ENCODE data around the gene BACE1-AS. TPM values are rescaled to one million over a fixed set of nuclear protein-coding genes. Genes with fewer than 3 reads are reported as not detected.

BACE1-AS gene
- 4.6 TPM for polyA plus RNA-seq (2013)

GRCh38 chr11:117290809-117291396, at the start of gene BACE1-AS:
Gene BACE1-AS (plus strand): TSS chr11:117291346.
- CTCF ChIA-PET = no interaction called here
- 97% methylated on average over 5 of the region's 8 CpGs for WGBS (ENCODE audit: insufficient coverage)
- H3K4me1 ChIP-seq (ENCODE audit: control extremely low read depth in 1 of 4, control insufficient read depth in 4 of 4, insufficient read depth in 4 of 4, low read length in 3 of 4) = no peaks in the 10 kb centered on the region
- DNase-seq = no peak
- H3K27ac ChIP-seq (ENCODE audit: insufficient read depth in 1 of 2, low read depth in 1 of 2, low read length in 2 of 2, poor library complexity in 1 of 2, severe bottlenecking in 2 of 2) = no peak within 1 kb of the TSS
- no peaks in the 10 kb centered on the region for H3K27me3 ChIP-seq (replicated peaks in 2 of 5; ENCODE audit: control insufficient read depth in 4 of 5, insufficient read depth in 5 of 5, low read length in 4 of 5)
- H3K4me3 ChIP-seq (ENCODE audit: control insufficient read depth in 1 of 7, extremely low read depth in 1 of 7, insufficient read depth in 4 of 7, low read depth in 2 of 7, low read length in 6 of 7) = no peak within 1 kb of the TSS
- POLR2A ChIA-PET = no interaction called here
- peaks cover 8 to 57% (median 48%) of the 10 kb centered on the region in 4 experiments for H3K36me3 ChIP-seq (ENCODE audit: control insufficient read depth in 4 of 4, insufficient read depth in 4 of 4, low read length in 3 of 4)
- no peaks in the 10 kb centered on the region for H3K9me3 ChIP-seq (ENCODE audit: control extremely low read depth in 1 of 5, control insufficient read depth in 4 of 5, insufficient read depth in 2 of 5, low read depth in 1 of 5, low read length in 4 of 5)

GRCh38 chr11:117248341-117248740, 42.8 kb upstream of the BACE1-AS start:
- Histone ChIP-seq H3K27ac (ENCODE audit: insufficient read depth in 1 of 2, low read depth in 1 of 2, low read length in 2 of 2, poor library complexity in 1 of 2, severe bottlenecking in 2 of 2) (no peak overlapping the region), H3K4me3 (ENCODE audit: control insufficient read depth in 1 of 7, extremely low read depth in 1 of 7, insufficient read depth in 4 of 7, low read depth in 2 of 7, low read length in 6 of 7) (no peak overlapping the region), H3K4me1 (ENCODE audit: control extremely low read depth in 1 of 4, control insufficient read depth in 4 of 4, insufficient read depth in 4 of 4, low read length in 3 of 4) (no peaks in the 10 kb centered on the region), H3K27me3 (replicated peaks in 2 of 5; ENCODE audit: control insufficient read depth in 4 of 5, insufficient read depth in 5 of 5, low read length in 4 of 5) (no peaks in the 10 kb centered on the region), H3K36me3 (ENCODE audit: control insufficient read depth in 4 of 4, insufficient read depth in 4 of 4, low read length in 3 of 4) (peaks cover 11 to 68% (median 28%) of the 10 kb centered on the region in 4 experiments), H3K9me3 (ENCODE audit: control extremely low read depth in 1 of 5, control insufficient read depth in 4 of 5, insufficient read depth in 2 of 5, low read depth in 1 of 5, low read length in 4 of 5) (no peaks in the 10 kb centered on the region)
- POLR2A ChIA-PET = no interaction called here
- WGBS (ENCODE audit: insufficient coverage) = 100% methylated on average over 1 of the region's 4 CpGs
- DNase-seq = no peak
- CTCF ChIA-PET = no interaction called here

GRCh38 chr11:117249571-117249970, 41.6 kb upstream of the BACE1-AS start:
- H3K27ac ChIP-seq (ENCODE audit: insufficient read depth in 1 of 2, low read depth in 1 of 2, low read length in 2 of 2, poor library complexity in 1 of 2, severe bottlenecking in 2 of 2) = no peak overlapping the region
- H3K36me3 ChIP-seq (ENCODE audit: control insufficient read depth in 4 of 4, insufficient read depth in 4 of 4, low read length in 3 of 4) = peaks cover 7 to 69% (median 25%) of the 10 kb centered on the region in 4 experiments
- H3K4me3 ChIP-seq (ENCODE audit: control insufficient read depth in 1 of 7, extremely low read depth in 1 of 7, insufficient read depth in 4 of 7, low read depth in 2 of 7, low read length in 6 of 7) = no peak overlapping the region
- 100% methylated on average over 3 of the region's 4 CpGs for WGBS (ENCODE audit: insufficient coverage)
- DNase-seq = no peak
- CTCF ChIA-PET = no interaction called here
- no peaks in the 10 kb centered on the region for H3K4me1 ChIP-seq (ENCODE audit: control extremely low read depth in 1 of 4, control insufficient read depth in 4 of 4, insufficient read depth in 4 of 4, low read length in 3 of 4)
- POLR2A ChIA-PET = no interaction called here
- no peaks in the 10 kb centered on the region for H3K9me3 ChIP-seq (ENCODE audit: control extremely low read depth in 1 of 5, control insufficient read depth in 4 of 5, insufficient read depth in 2 of 5, low read depth in 1 of 5, low read length in 4 of 5)
- no peaks in the 10 kb centered on the region for H3K27me3 ChIP-seq (replicated peaks in 2 of 5; ENCODE audit: control insufficient read depth in 4 of 5, insufficient read depth in 5 of 5, low read length in 4 of 5)

- no peak for DNase-seq
- Histone ChIP-seq H3K4me1 (ENCODE audit: control extremely low read depth in 1 of 4, control insufficient read depth in 4 of 4, insufficient read depth in 4 of 4, low read length in 3 of 4) (no peaks in the 10 kb centered on the region), H3K36me3 (ENCODE audit: control insufficient read depth in 4 of 4, insufficient read depth in 4 of 4, low read length in 3 of 4) (peaks cover 4 to 63% (median 21%) of the 10 kb centered on the region in 4 experiments), H3K27me3 (replicated peaks in 2 of 5; ENCODE audit: control insufficient read depth in 4 of 5, insufficient read depth in 5 of 5, low read length in 4 of 5) (no peaks in the 10 kb centered on the region), H3K27ac (ENCODE audit: insufficient read depth in 1 of 2, low read depth in 1 of 2, low read length in 2 of 2, poor library complexity in 1 of 2, severe bottlenecking in 2 of 2) (no peak overlapping the region), H3K9me3 (ENCODE audit: control extremely low read depth in 1 of 5, control insufficient read depth in 4 of 5, insufficient read depth in 2 of 5, low read depth in 1 of 5, low read length in 4 of 5) (no peaks in the 10 kb centered on the region), H3K4me3 (ENCODE audit: control insufficient read depth in 1 of 7, extremely low read depth in 1 of 7, insufficient read depth in 4 of 7, low read depth in 2 of 7, low read length in 6 of 7) (no peak overlapping the region)
- POLR2A ChIA-PET = no interaction called here
- WGBS (ENCODE audit: insufficient coverage) = 95% methylated on average over 3 of the region's 10 CpGs
- CTCF ChIA-PET = no interaction called here
Measured at GRCh38 chr11:117251506-117251905, 39.6 kb upstream of the BACE1-AS start.

GRCh38 chr11:117255966-117256365, 35.2 kb upstream of the BACE1-AS start:
- Histone ChIP-seq H3K36me3 (ENCODE audit: control insufficient read depth in 4 of 4, insufficient read depth in 4 of 4, low read length in 3 of 4) (peaks cover 7 to 41% (median 11%) of the 10 kb centered on the region in 4 experiments), H3K27me3 (replicated peaks in 2 of 5; ENCODE audit: control insufficient read depth in 4 of 5, insufficient read depth in 5 of 5, low read length in 4 of 5) (no peaks in the 10 kb centered on the region), H3K9me3 (ENCODE audit: control extremely low read depth in 1 of 5, control insufficient read depth in 4 of 5, insufficient read depth in 2 of 5, low read depth in 1 of 5, low read length in 4 of 5) (no peaks in the 10 kb centered on the region), H3K4me1 (ENCODE audit: control extremely low read depth in 1 of 4, control insufficient read depth in 4 of 4, insufficient read depth in 4 of 4, low read length in 3 of 4) (no peaks in the 10 kb centered on the region), H3K4me3 (ENCODE audit: control insufficient read depth in 1 of 7, extremely low read depth in 1 of 7, insufficient read depth in 4 of 7, low read depth in 2 of 7, low read length in 6 of 7) (no peak overlapping the region), H3K27ac (ENCODE audit: insufficient read depth in 1 of 2, low read depth in 1 of 2, low read length in 2 of 2, poor library complexity in 1 of 2, severe bottlenecking in 2 of 2) (no peak overlapping the region)
- WGBS (ENCODE audit: insufficient coverage) = 96% methylated on average over 2 of the region's 3 CpGs
- no peak for DNase-seq
- ChIA-PET POLR2A (no interaction called here), CTCF (no interaction called here)

- Histone ChIP-seq H3K36me3 (ENCODE audit: control insufficient read depth in 4 of 4, insufficient read depth in 4 of 4, low read length in 3 of 4) (peaks cover 7 to 41% (median 11%) of the 10 kb centered on the region in 4 experiments), H3K4me1 (ENCODE audit: control extremely low read depth in 1 of 4, control insufficient read depth in 4 of 4, insufficient read depth in 4 of 4, low read length in 3 of 4) (no peaks in the 10 kb centered on the region), H3K4me3 (ENCODE audit: control insufficient read depth in 1 of 7, extremely low read depth in 1 of 7, insufficient read depth in 4 of 7, low read depth in 2 of 7, low read length in 6 of 7) (no peak overlapping the region), H3K27me3 (replicated peaks in 2 of 5; ENCODE audit: control insufficient read depth in 4 of 5, insufficient read depth in 5 of 5, low read length in 4 of 5) (no peaks in the 10 kb centered on the region), H3K9me3 (ENCODE audit: control extremely low read depth in 1 of 5, control insufficient read depth in 4 of 5, insufficient read depth in 2 of 5, low read depth in 1 of 5, low read length in 4 of 5) (no peaks in the 10 kb centered on the region), H3K27ac (ENCODE audit: insufficient read depth in 1 of 2, low read depth in 1 of 2, low read length in 2 of 2, poor library complexity in 1 of 2, severe bottlenecking in 2 of 2) (no peak overlapping the region)
- CTCF ChIA-PET = no interaction called here
- POLR2A ChIA-PET = no interaction called here
- 100% methylated on average over 1 of the region's 2 CpGs for WGBS (ENCODE audit: insufficient coverage)
- no peak for DNase-seq
Measured at GRCh38 chr11:117256573-117256972, 34.6 kb upstream of the BACE1-AS start.

- H3K27ac ChIP-seq (ENCODE audit: insufficient read depth in 1 of 2, low read depth in 1 of 2, low read length in 2 of 2, poor library complexity in 1 of 2, severe bottlenecking in 2 of 2) = no peak overlapping the region
- no peak overlapping the region for H3K4me3 ChIP-seq (ENCODE audit: control insufficient read depth in 1 of 7, extremely low read depth in 1 of 7, insufficient read depth in 4 of 7, low read depth in 2 of 7, low read length in 6 of 7)
- ChIA-PET POLR2A (no interaction called here), CTCF (no interaction called here)
- no CpG with 5 or more reads among the region's 2 CpGs for WGBS (ENCODE audit: insufficient coverage)
- H3K36me3 ChIP-seq (ENCODE audit: control insufficient read depth in 4 of 4, insufficient read depth in 4 of 4, low read length in 3 of 4) = peaks cover 4 to 42% (median 9%) of the 10 kb centered on the region in 4 experiments
- H3K27me3 ChIP-seq (replicated peaks in 2 of 5; ENCODE audit: control insufficient read depth in 4 of 5, insufficient read depth in 5 of 5, low read length in 4 of 5) = no peaks in the 10 kb centered on the region
- no peak for DNase-seq
- no peaks in the 10 kb centered on the region for H3K4me1 ChIP-seq (ENCODE audit: control extremely low read depth in 1 of 4, control insufficient read depth in 4 of 4, insufficient read depth in 4 of 4, low read length in 3 of 4)
- no peaks in the 10 kb centered on the region for H3K9me3 ChIP-seq (ENCODE audit: control extremely low read depth in 1 of 5, control insufficient read depth in 4 of 5, insufficient read depth in 2 of 5, low read depth in 1 of 5, low read length in 4 of 5)
Measured at GRCh38 chr11:117258576-117258975, 32.6 kb upstream of the BACE1-AS start.

Measured in common myeloid progenitor, CD34-positive (primary cell).